ENCODE results near the gene CABLES2. TPM values are rescaled to one million over a fixed set of nuclear protein-coding genes. Genes with fewer than 3 reads are reported as not detected.

CABLES2 gene
- total and polyA plus RNA-seq, 10 of the 15 experiments (the other 5 are each of a cell fraction or from before 2014, with no cell fraction given) = 2.2 to 14.9 (median 5.3) TPM

DNA sequence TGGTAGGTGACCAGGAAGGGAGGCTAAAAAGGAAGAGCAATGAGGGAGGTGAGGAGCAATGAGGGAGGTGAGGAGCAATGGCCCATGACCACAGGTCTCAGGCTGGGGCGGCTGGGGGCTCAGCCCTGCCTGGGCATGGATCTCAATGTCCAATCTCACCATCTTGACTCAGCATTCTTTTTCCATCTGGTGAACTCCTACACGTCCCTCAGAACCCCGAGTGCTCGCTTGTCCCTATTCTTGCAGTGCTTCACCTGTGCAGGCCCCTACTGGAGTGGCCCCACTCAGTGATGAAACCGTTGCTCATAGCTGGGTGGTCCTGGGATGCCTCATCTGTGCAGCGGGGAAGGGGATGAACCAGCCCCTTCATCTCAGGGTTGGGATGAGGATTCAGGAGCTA, 37.2 kb upstream of the CABLES2 start:
- H3K27ac ChIP-seq (ENCODE audit: control insufficient read depth, insufficient read depth) = no peak overlapping the region
- intact Hi-C loops (cut with micrococcal nuclease; ENCODE audit: unreplicated experiment) = no loop called here
- ChIA-PET SMC1A (ENCODE audit: uncharacterized antibody, unreplicated experiment) (no interaction called here), RAD21 (ENCODE audit: unreplicated experiment) (no interaction called here), CTCF (no interaction called here), POLR2A (no interaction called here)
- FAIRE-seq (no peak), DNase-seq (ENCODE audit: low read depth, low spot score) (no peak), ATAC-seq (no peak)
- TF ChIP-seq CREB1 (IDR thresholded peaks at IDR 0.05; ENCODE audit: low read depth) (no peak), FOXM1 (IDR thresholded peaks at IDR 0.05; ENCODE audit: low read depth, low read length) (no peak), EGR1 (IDR thresholded peaks at IDR 0.05; ENCODE audit: borderline replicate concordance in 1 of 2, low read depth in 2 of 2, low read length in 2 of 2) (no peak)
- TF ChIP-seq, protein P1, sequence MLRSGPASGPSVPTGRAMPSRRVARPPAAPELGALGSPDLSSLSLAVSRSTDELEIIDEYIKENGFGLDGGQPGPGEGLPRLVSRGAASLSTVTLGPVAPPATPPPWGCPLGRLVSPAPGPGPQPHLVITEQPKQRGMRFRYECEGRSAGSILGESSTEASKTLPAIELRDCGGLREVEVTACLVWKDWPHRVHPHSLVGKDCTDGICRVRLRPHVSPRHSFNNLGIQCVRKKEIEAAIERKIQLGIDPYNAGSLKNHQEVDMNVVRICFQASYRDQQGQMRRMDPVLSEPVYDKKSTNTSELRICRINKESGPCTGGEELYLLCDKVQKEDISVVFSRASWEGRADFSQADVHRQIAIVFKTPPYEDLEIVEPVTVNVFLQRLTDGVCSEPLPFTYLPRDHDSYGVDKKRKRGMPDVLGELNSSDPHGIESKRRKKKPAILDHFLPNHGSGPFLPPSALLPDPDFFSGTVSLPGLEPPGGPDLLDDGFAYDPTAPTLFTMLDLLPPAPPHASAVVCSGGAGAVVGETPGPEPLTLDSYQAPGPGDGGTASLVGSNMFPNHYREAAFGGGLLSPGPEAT (IDR thresholded peaks at IDR 0.05; ENCODE audit: low read depth) = no peak
- H3K79me2 ChIP-seq (ENCODE audit: control insufficient read depth, insufficient read depth, low read length) = no peaks in the 10 kb centered on the region
- no peak overlapping the region for H3K4me2 ChIP-seq (ENCODE audit: control insufficient read depth, insufficient read depth)
- in situ Hi-C loops (cut with MboI) = no loop called here
- WGBS (ENCODE audit: insufficient coverage, insufficient replicate concordance, low lambda C conversion rate, missing lambda C conversion rate) = 36% methylated on average over 6 of the region's 6 CpGs
- H3K27me3 ChIP-seq (replicated peaks in 1 of 2; ENCODE audit: control insufficient read depth in 2 of 2, insufficient read depth in 2 of 2, low read length in 1 of 2) = peaks cover 0 to 4% of the 10 kb centered on the region in 2 experiments; a peak in 2 of 4 replicates
- no peaks in the 10 kb centered on the region for H3K36me3 ChIP-seq (ENCODE audit: control insufficient read depth in 2 of 2, insufficient read depth in 2 of 2, low read length in 1 of 2)
- H3K9me3 ChIP-seq (replicated peaks; ENCODE audit: control insufficient read depth, insufficient read depth, low read length) = no peaks in the 10 kb centered on the region
- H3K4me1 ChIP-seq (ENCODE audit: control insufficient read depth, insufficient read depth, low read length) = no peaks in the 10 kb centered on the region
- H2AFZ ChIP-seq (ENCODE audit: control insufficient read depth, low read depth, low read length) = no peak overlapping the region
- no peak overlapping the region for H3K4me3 ChIP-seq
- no peak overlapping the region for H3K9ac ChIP-seq (ENCODE audit: control insufficient read depth, insufficient read depth, low read length)
- no TSS peak for BruUV-seq (replicated peaks)
- H4K20me1 ChIP-seq (ENCODE audit: control insufficient read depth, insufficient read depth) = no peaks in the 10 kb centered on the region

GRCh38 chr20:62441987-62442539, 35.0 kb upstream of the CABLES2 start:
- ATAC-seq (no peak), DNase-seq (ENCODE audit: low read depth, low spot score) (no peak), FAIRE-seq (no peak)
- ChIA-PET CTCF (no interaction called here), POLR2A (no interaction called here), SMC1A (ENCODE audit: uncharacterized antibody, unreplicated experiment) (no interaction called here), RAD21 (ENCODE audit: unreplicated experiment) (no interaction called here)
- Histone ChIP-seq H3K27ac (ENCODE audit: control insufficient read depth, insufficient read depth) (no peak overlapping the region), H4K20me1 (ENCODE audit: control insufficient read depth, insufficient read depth) (no peaks in the 10 kb centered on the region), H3K27me3 (replicated peaks in 1 of 2; ENCODE audit: control insufficient read depth in 2 of 2, insufficient read depth in 2 of 2, low read length in 1 of 2) (peaks cover 0 to 4% of the 10 kb centered on the region in 2 experiments; a peak in 2 of 4 replicates), H3K4me3 (no peak overlapping the region), H3K9me3 (replicated peaks; ENCODE audit: control insufficient read depth, insufficient read depth, low read length) (no peaks in the 10 kb centered on the region), H3K79me2 (ENCODE audit: control insufficient read depth, insufficient read depth, low read length) (no peaks in the 10 kb centered on the region), H3K9ac (ENCODE audit: control insufficient read depth, insufficient read depth, low read length) (no peak overlapping the region), H3K36me3 (ENCODE audit: control insufficient read depth in 2 of 2, insufficient read depth in 2 of 2, low read length in 1 of 2) (no peaks in the 10 kb centered on the region), H3K4me2 (ENCODE audit: control insufficient read depth, insufficient read depth) (no peak overlapping the region), H3K4me1 (ENCODE audit: control insufficient read depth, insufficient read depth, low read length) (no peaks in the 10 kb centered on the region), H2AFZ (ENCODE audit: control insufficient read depth, low read depth, low read length) (no peak overlapping the region)
- intact Hi-C loops (cut with micrococcal nuclease; ENCODE audit: unreplicated experiment) (no loop called here), in situ Hi-C loops (cut with MboI) (no loop called here)
- 23% methylated on average over 16 of the region's 16 CpGs for WGBS (ENCODE audit: insufficient coverage, insufficient replicate concordance, low lambda C conversion rate, missing lambda C conversion rate)
- BruUV-seq (replicated peaks) = no TSS peak
- TF ChIP-seq, protein P2, sequence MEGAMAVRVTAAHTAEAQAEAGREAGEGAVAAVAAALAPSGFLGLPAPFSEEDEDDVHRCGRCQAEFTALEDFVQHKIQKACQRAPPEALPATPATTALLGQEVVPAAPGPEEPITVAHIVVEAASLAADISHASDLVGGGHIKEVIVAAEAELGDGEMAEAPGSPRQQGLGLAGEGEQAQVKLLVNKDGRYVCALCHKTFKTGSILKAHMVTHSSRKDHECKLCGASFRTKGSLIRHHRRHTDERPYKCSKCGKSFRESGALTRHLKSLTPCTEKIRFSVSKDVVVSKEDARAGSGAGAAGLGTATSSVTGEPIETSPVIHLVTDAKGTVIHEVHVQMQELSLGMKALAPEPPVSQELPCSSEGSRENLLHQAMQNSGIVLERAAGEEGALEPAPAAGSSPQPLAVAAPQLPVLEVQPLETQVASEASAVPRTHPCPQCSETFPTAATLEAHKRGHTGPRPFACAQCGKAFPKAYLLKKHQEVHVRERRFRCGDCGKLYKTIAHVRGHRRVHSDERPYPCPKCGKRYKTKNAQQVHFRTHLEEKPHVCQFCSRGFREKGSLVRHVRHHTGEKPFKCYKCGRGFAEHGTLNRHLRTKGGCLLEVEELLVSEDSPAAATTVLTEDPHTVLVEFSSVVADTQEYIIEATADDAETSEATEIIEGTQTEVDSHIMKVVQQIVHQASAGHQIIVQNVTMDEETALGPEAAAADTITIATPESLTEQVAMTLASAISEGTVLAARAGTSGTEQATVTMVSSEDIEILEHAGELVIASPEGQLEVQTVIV (IDR thresholded peaks at IDR 0.05; ENCODE audit: borderline replicate concordance, partially characterized antibody) = no peak
